HG03469 (cell line): ENCODE results near the gene TADA2A.

Experiments used
- ATAC-seq: cut with Tn5 transposase; IDR thresholded peaks from one replicate; pipeline ENCODE4 v1.9.1; 2021; ENCODE audit warnings: mild to moderate bottlenecking, moderate library complexity, moderate number of reproducible peaks; ENCODE audit not compliant: unreplicated experiment

TADA2A gene

DNA sequence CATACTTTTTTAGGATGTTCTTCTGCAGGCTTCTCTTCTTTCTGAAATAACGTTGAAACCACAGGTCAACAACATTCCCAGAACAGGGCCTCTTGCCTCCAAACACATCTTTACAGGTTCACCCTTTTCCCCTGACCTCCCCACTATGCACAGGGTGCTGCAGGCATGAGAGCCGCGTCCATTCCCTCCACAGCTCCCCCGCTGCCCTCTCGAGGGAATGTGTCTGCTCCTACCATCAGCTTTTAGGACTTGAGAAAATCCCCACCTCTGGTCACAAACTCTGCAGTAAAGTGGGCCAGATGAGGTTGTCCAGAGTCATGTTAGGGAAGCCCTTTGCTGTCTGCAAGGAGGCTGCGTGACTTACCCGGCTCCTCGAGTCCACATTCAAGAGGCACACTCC is 113.5 kb downstream of the TADA2A start:
- no peak for ATAC-seq

DNA sequence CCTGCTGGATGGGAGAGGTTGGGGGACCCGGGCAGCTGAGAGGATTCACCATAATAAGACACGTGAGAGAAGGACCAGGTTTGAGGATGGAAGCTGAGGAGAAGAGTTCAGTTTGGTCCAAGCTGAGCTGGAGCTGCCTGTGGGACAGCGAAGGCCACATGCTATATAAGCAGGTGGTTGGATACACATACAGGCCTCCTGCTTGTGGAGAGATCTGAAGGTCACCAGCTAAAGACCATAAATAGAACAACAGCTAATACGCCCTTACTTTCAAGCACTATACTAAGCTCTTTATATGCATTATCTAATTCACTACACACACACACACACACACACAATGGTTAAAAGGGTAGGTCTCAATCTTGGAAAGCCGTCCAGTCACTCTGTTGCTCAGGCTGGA is 115.1 kb downstream of the TADA2A start:
- no peak for ATAC-seq

DNA sequence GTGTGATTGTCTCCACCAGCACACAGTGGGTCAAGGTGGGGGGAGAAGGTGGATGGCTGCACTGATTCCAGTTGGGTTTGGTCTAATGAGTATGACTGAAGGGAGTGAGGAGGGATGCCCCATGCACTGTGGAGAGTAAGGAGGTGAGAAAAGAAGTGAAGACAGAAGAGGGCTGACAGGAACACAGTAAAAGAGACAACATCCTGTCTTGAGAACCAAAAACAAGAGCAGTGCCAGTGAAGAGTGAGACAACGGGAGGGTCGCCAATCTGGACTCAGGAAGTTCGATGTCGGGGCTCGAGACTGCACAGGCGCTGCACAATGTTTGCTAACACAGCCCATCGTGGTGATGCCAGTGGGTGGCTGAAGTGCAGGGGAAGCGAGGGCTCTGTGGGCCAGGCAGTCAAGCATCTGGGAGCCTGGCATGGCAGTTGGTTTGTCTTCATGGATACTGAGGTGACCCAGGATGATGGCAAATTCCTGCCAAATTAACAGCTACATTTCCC is 117.1 kb downstream of the TADA2A start:
- no peak for ATAC-seq

DNA sequence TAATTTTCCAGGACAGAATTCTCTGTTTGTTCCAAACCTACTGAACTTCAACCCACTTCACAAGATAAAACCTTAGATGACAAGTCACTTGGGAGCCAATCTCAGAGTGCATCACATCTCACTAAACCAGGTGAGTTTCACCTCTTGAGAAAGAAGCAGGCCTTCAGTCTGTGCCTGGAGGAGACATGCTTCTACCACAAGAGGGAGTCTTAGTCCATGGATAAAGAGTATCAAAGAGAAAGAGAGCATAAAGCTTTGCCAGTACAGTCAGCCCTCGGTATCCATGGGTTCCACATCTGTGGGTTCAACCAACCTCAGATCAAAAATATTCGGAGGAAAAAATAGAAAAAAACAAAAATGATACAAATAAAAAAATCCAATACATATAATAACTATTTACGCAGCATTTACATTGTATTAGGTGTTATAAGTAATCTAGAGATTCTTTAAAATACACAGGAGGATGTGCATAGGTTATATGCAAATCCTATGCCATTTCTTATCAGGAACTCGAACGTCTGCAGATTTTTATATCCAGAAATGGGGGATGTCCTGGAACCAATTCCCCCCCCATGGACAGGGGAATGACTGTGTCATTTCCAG is 120.7 kb downstream of the TADA2A start:
- ATAC-seq = no peak
